Measurements from ENCODE around the gene CECR2.

GRCh38 chr22:17460895-17461294 lies 91.6 kb downstream of the CECR2 start:
- TF ChIP-seq CTCF (IDR thresholded peaks at IDR 0.05) = no peak
- no peak for TF ChIP-seq CREB1 (CRISPR knock-in tag; IDR thresholded peaks at IDR 0.05)
- TF ChIP-seq SMAD3 (CRISPR knock-in tag; IDR thresholded peaks at IDR 0.05; ENCODE audit: borderline replicate concordance) = no peak
- no peak for TF ChIP-seq PREB (CRISPR knock-in tag; IDR thresholded peaks at IDR 0.05; ENCODE audit: borderline replicate concordance)
- no peak for TF ChIP-seq JAZF1 (CRISPR knock-in tag; IDR thresholded peaks at IDR 0.05)
- no peak for TF ChIP-seq SP1 (CRISPR knock-in tag; conservative IDR thresholded peaks at IDR 0.05)

Data from WTC11 (cell line).